ENCODE results near the gene DENND1A.
"Not testable (repeated sequence)": the region's sequence is repeated elsewhere in the genome, so short reads cannot be mapped to it uniquely, and the experiment has no call there.

DENND1A gene

DNA sequence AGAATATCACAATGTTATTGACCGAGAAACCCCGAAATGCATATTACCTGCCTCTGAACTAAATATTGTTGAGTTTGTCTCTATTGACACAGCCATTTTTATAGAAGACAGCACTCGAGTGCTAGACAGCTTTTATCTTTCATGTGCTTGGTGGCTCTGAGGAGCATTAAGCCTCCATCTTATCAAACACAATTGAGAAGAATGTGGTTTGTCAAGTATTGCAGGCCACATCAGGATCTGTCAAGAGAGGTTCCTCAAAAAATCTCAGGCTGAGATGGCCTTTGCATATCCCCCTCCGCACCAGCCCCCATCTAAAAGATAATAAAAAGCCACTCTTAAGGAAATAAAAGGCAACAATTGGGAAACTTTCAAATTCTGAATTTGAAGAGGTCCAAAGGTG is 284.8 kb downstream of the DENND1A start:
- DNase-seq = no peak

DNA sequence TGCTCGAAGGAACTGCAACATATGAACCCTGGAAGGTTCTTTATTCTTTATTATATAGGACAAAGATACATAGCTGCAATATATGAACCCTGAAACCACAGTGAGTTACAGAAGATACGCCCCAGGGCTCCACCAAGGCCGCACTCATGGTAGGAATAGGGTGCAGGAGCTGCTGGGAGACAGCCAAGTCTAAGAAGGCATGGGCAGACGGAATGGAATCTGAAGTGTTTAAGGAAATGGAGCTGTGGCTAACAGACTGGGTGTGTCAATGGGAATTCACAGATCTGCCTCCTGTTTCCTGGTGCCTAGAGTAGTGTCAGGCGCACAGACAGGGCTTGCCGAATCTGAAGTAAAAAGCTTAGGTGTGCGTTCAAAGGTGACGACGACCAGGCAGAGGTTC is 286.4 kb downstream of the DENND1A start:
- no peak for DNase-seq

DNA sequence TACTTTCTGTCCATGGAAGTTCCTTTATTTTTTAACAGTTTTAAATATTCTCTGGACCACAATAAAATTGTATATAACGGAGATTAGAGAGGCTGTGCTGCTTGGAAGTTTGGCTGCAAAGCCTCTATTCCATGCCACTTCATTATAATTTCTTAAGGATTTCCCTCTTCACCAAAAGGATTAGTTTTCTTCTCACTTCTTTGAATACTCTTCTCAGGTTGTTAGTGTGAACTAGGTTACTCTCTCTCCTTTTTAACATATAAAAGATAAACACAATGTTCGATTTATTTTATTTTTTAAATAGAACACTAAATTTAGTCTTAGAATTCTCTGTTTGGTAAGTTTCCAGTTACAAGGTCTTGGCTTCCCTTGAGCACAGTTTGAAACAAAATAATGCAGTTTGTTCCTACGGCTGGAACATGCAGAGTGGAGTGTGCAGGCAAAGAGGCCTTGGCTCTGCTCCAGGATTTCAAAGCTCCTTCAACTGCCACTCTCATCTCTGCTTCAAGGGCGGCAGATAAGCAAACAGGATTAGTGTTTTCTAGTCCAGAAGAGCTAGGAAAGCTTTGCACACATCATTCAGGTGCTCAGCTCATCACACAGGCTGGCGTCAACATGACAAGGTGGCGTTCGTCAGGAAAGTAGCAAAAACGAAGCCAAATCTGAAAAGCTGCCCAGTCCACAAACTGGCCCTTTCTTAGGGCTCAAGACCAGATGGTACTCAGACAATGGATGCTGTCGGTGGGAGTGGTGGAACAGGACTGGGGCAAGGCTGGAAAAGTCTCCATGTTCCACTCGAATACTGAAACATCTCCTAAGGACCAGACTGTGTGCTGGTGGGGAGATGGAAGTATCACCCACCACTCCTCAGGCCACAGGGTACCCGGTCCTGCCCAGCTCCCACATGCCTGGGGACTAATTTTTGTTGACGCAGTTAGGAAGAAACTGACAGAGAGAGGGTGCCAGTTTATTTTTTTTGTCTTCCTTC is 287.3 kb downstream of the DENND1A start:
- DNase-seq = no peak

DNA sequence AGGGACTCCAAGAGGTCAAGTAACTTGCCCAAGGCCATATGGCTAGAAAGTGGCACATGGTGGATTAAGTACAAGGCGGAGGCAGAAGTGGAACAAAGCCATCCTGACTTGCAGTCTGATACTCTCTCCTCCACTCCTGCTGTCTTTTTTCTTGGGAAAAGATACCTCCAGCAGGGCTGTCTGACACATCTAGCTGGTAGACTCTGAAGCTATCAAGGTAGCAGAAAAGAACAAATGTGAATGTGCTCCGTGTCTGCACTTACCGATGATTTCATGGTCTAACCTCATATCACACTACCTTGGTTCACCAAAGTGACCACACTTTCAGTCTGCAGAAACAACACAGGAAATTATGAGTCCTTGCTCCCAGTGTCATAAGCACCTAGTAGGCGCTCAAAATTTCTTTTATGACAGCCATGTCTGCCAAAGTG is 289.1 kb downstream of the DENND1A start:
- peak; percentile 13 for DNase-seq

DNA sequence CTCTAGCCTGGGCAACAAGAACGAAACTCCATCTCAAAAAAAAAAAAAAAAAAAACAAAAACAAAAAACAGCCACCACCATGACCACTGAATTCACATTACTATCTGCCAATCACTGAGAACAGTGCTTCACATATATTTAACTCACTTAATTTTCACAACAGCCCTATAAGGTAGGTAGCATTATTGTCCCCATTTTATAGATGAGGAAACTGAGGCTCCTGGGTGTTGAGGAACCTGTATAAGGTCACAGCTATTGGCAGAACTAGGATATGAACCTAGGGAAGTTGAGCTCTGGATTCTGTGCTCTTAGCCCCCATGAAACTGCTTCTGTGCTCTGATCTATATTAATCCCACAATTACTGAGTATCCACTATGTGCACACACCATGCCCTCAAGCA is 290.2 kb downstream of the DENND1A start:
- DNase-seq = no peak

DNA sequence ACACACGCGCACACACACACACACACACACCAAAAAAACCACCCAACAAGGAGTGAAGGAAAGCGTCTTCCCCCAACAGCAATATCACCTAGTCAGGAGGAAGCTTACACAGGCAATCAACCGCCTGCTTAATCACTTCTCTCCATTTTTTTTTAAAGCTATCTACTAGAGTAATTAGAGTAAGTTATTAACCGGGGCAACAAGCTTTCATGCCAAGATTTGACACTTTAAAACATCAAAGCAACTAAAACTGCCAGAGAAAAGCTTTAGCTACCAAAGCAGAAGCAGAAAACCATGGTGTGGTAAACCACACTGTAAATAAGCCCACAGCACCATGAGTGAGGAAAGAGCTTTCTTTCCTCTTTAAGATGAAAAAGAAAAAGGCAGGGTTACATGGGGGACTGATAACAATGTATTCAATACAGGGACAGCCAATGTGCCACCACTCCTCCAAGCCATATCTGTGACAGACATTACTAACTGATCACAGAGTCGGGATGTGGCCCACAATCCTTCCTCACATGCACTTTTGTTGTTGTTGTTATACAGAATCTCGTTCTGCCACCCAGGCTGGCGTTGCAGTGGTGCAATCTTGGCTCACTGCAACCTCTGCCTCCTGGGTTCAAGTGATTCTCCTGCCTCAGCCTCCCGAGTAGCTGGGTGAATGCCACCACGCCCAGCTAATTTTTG is 291.8 kb downstream of the DENND1A start:
- peak; percentile 48 for DNase-seq

DNA sequence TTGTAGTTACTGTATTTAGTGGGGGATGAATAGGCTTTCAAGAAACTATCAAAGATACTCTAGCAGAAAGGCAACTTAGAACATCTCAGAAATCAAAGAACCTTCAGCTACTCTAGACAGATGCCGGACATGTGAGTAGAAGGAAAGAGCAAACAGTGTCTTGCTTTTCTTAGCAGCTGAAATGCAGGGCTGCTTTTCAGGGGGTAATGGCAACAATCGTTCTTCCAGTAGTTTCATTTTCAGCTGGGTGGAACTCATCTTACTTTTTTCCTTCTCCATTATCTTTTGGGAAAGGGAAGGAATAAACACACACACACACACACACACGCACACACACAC is 292.4 kb downstream of the DENND1A start:
- no peak for DNase-seq

DNA sequence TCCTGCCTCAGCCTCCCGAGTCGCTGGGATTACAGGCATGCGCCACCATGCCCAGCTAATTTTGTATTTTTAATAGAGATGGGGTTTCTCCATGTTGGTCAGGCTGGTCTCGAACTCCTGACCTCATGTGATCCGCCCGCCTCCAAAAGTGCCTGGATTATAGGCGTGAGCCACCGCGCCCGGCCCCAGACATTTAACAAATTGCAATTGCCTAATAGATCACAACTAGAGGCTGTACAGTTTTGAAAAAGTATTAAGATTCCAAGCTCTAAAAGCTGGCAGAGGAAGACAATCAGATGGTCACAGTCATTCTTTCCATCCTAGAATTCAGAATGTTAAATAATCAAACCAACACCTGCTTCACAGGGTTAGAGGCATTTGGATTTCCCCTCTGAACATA is 293.1 kb downstream of the DENND1A start:
- DNase-seq = not testable (repeated sequence)

DNA sequence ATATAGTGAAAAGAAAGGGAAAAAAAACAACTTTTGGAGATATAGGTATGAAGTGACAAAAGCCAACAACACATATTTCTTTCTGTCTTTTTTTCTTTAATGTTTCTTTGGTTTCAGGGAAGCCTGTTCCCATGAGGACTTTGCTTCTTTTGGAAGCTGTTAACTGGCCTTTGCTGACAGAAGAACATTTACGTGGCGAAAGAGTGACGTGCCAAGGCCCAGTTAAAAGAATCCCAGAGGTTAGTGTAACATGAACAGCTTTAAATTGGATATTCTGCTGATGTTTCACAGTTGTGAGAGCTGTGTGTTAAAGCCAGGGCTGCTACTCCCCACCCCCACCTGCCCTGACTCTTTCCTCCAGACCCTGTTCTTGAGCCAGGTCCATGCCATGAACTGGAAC is 298.1 kb downstream of the DENND1A start:
- DNase-seq = no peak

DNA sequence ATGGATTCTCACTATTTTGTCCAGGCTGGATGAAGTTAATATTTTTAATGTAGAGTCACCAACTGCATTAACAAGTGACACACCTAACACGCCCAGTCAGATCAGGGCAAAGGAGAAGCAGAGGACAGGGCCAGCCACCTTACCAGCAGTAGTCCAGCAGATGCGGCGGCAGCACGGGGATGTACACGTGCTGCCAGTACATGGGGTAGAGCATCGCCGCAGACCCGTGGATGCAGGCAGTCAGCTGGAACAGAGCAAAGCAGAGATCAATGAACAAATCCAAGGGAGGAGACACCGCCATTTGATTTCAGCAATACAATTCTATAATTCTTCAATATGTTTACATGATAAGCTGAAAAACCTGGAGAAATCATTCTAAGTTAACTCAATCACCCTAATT is 299.7 kb downstream of the DENND1A start:
- DNase-seq = no peak

DNA sequence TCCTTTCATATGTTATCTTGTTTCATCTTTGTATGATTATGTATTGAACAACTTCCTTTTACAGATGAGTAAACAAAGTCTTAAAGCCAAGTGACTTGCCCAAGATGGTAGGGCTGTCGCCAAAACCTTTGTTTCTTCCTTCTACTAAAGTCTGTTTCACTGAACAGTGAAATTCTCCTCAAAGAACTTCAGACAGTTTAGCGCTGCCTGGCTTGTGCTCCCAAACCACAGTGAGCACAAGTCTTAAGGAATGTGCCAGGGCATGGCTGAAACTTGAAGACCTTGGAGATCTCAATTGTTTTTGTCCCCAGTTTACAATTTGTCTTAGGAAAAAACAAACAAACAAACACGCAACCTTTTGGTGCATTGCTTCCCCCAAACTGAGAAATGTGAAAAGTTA is 300.4 kb downstream of the DENND1A start:
- no peak for DNase-seq

DNA sequence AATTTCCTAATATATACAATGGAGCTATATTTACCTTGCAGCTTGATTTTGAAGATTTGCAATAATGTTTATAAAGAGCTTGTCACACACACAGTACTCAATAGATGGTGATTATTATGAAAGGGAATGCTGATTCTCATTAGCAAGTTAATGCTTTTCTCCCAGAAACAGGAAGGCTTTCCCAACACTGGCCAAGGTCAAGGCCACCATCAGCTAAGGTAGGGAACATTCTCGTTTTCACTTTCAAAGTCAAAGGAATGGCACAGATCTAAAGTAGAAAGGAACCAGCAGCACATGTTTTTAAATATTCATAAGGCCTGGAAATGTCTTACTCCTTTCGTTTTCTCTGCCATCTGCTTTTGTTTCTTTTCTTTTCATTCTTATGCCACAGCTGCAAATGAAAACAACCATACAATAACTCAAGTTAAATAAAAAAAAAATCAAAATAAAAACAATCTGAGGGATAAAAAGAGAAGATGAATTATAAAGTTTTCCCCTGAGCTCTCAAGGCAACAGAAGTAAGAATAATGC is 307.1 kb downstream of the DENND1A start:
- no peak for DNase-seq

DNA sequence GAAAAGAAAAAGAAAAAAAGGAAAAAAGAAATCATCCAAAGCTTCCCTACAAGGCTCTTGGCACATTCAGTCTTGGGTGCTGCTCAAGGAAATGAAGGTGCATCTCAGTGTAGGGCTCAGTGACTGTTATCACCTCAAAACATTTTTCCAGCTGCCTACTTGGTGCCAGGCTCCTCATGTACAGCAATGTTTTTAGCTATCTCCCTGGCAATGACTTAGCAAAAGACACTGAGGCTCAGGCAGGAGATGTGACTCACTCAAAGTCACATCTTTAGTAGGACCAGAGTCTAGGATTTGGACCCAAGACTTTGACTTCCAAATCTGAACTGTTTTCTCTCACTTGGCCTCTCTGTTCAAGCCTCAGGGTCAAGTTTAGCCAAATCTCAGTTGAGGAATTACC is 309.7 kb downstream of the DENND1A start:
- no peak for DNase-seq

DNA sequence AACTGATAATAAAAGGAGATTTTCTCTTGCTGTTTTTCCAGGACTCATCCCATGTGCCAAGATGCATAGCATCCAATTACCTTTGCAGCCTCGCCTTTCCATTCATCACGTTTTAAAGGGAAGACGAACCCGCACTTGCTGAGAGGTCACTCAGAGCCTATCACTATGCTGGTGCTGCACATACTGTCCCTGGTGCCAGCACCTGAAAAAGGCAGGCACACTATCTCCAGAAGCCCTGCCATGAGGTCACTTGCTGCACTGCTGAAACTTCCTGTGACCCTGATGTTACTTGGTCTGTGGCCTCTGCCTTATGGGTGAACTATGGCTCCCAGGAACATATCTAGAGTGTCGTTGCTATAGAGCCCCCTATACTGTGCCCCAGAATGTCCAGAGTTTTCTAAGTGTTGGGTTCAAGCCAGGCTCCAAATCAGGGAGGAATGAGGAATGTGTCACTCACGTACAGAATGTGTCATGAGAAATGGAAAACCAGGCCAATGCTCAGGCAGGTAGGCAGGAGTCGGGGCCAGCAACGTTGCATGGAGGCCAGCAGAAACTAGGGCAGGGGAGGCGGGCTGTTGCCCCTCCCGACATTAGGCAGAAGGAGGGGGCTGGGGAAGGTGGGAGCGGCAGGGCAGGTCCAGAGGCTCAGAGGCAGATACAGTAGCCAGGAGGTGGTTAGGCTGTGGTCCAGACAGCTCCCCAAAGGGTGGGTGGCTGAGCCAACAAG is 311.8 kb downstream of the DENND1A start:
- no peak for DNase-seq

DNA sequence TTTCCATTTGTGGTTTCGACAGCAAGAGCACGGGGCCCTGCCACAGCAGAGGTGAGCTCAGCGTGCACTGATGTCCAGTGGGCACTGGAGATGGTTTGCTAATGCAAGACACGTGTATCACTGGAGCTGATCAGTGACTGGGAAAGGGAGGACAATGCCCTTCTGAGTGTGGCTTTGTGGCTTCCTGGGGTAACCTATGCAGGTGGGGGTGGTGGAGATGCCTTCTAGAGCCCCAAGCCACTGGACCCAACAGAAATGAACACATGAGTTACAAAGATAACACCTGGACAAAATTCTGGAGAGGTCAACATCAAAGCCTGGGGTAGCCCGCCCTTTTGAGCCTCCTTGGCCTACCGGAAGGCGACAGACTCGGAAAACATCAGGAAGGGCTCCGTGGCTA is 312.6 kb downstream of the DENND1A start:
- DNase-seq = no peak

DNA sequence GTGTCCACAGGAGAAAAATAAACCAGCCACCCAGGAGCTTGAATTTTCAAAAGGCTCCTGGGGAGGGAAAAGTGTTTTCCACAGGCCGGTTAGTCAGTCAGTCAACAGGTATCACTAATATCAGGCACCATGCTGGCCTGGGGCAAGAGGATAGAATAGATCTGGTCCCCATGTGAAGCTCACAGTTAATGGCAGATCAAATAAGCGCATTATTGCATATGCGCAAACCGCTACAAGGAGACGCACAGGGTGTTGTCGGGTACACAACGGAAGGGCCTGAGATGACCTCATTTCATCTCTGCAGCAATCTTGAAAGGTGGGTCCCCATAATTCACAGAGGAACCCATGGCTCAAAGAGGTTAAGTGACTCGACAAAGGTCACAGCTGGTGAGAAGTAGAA is 313.2 kb downstream of the DENND1A start:
- DNase-seq = no peak

DNA sequence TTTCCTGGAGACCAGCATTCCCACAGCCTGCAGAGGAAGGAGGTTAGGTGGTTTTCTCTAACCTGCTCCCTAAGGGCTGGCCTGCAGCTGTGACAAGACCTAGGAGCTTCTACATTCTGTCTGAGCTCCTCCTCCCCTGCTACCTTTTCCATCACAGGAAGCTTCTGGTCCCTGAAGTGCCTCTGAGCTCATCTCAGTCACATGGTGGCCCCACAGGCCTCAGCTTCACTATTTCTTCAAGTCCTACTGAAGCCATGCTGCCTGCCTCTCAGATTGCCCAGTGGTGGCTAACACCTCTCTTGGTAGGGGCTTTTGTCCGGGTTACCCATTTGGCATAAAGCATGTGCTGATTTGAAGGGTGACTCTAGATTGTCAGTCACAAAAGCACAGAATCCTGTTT is 314.5 kb downstream of the DENND1A start:
- no peak for DNase-seq

DNA sequence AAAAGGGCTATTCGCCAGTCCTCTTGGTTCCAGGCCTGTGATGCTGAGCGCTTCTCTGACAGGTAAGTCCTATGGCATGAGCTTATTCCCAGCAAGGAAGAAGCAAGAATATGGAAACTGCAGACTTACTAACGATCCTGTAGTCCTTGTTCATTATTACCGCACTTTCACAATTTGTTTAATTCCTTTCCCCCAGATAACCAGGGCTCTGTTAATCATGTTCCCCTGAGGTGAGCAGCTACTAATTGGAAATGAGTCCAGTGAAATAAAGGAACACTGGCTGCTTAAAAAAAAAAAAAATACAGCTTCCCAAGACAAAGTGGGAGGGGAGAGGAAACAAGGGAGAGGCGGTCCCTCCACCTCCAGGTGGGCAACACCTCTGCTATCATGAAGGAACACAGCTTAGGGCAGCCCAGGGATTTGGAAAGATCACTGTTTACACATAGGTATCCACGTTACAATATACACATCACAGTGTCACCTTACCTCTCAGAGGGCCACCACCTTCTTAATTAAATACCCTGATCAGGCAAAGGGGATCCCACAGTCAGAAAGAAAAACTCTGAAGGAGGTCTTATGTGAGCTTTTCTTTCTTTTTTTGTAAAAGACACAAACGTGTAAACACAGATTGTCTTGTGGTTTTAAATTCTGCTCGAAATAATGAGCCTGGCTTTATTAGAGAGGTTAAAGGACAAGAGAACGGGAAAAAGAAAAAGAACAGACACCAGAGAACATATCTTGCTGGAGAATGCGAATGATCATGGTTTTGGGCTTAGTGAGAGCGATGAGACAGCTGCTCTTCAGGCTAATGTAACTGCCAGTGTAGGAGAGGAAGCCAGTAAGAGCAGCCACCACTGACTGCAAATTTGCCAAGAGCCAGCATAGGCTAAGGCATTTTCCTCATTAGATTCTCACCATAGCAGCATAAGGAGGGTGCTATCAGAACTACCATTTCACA is 315.3 kb downstream of the DENND1A start:
- DNase-seq = no peak

DNA sequence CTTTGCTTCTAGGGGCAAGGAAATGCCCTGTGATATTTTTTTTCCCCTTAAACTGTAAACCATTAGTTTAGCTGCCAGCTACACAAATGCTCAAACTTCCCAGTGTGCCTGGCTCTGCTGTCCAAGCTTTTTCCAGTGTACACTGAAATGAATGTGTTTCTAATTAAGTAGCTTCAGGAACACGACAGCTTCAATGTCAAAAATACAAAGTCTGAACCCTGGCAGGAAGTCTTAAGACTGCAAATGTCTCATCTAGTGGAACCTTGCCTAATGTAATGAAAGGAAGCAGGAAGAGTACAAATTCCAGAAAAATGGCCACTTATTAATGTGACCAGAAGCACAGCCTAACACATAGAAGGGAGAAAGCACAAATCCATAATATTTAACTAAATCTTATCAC is 318.7 kb downstream of the DENND1A start:
- DNase-seq = no peak

DNA sequence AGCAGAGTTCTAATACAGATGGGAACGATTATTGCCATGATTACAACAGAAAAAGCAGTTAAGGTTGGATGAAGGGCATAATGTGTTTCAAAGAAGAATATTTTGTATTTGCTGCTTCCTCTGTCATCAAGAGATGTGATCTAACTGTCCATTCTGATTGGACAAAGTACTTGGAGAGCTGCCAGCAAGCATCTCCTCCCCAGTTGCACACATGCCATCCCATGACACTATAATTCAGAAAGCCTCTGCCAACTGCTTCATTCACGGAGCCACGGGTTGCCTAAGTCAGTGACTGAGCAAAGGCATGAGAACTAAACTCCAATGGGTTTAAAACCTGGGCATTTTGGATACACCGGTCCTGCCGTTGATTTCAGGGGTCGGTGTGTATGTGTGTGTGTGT is 320.1 kb downstream of the DENND1A start:
- DNase-seq = no peak

DNA sequence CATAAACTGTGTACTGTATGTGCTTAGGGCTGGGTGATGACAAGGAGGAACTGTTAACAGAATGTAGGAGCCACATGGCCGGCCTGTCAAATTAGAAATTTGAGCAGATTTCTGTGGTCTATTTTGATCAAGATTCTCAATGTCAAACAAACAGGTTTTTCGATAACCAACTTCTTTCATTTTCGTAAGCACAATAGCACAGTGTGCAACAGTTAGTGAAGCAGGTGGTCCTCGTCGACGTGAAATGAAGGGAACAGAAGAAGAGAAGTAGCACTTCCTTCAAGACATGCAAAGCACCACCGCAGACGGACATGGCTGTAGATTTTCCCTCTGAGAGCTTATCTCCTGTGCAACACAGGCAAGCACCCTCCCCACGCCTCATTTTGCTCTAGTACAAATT is 321.8 kb downstream of the DENND1A start:
- no peak for DNase-seq

DNA sequence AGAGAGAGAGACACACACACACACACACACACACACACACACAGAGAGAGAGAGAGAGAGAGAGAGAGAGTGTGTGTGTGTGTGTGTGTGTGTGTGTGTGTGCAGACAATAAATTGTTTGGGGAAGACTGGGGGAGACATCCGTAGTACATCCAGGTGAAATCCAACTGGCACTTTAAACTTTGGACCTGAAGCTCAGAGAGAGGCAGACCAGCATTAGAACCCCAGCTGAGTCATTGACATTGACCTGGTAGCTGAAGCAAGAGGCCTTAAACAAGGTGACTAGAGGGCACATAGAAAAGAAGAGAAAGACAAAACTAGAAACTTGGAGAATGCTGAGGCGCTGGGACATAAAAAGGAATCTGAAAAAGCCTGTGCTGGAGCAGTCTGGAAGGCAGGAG is 322.4 kb downstream of the DENND1A start:
- no peak for DNase-seq

All from CD4-positive, alpha-beta T cell treated with Interleukin-4 for 4 hours (primary cell).